Liver (tissue), 9 donors: ENCODE data around the gene HEPACAM. TPM values are rescaled to one million over a fixed set of nuclear protein-coding genes. Genes with fewer than 3 reads are reported as not detected.
A peak's percentile ranks its signal among the peaks of the same experiment; 100 is the strongest.

Experiments
- DNase-seq: peaks from one replicate; pipeline ENCODE4 v3.0.0-alpha.2; 2017; ENCODE audit warnings: low spot score
- H3K27ac ChIP-seq, 2 donors: one replicate each; pipeline ENCODE4 v1.7.0; 2013; ENCODE audit warnings: inconsistent platforms in 2 of 2, low read length in 2 of 2, control low read depth in 1 of 2, low read depth in 1 of 2, mild to moderate bottlenecking in 1 of 2
- H3K27me3 ChIP-seq, 4 donors: one replicate each; pipeline versions ENCODE4 v1.6.1 to v1.7.0; 2013; ENCODE audit warnings: low read length in 3 of 4, inconsistent platforms in 1 of 4, mild to moderate bottlenecking in 1 of 4, moderate library complexity in 1 of 4; ENCODE audit not compliant: control insufficient read depth in 4 of 4, insufficient read depth in 4 of 4
- H3K36me3 ChIP-seq, 4 donors: one replicate each; pipeline versions ENCODE4 v1.6.1 to v1.7.0; 2013; ENCODE audit warnings: low read length in 3 of 4, mild to moderate bottlenecking in 3 of 4, low read depth in 1 of 4, moderate library complexity in 1 of 4; ENCODE audit not compliant: control insufficient read depth in 4 of 4, insufficient read depth in 3 of 4
- H3K4me1 ChIP-seq, 4 donors: one replicate each; pipeline versions ENCODE4 v1.6.1 to v1.7.0; 2013; ENCODE audit warnings: low read length in 3 of 4, mild to moderate bottlenecking in 3 of 4, moderate library complexity in 1 of 4; ENCODE audit not compliant: control insufficient read depth in 4 of 4, insufficient read depth in 4 of 4
- H3K4me3 ChIP-seq, 3 donors: one replicate each; pipeline versions ENCODE4 v1.6.1 to v1.7.0; 2013; ENCODE audit warnings: low read length in 3 of 3, control low read depth in 1 of 3, low read depth in 1 of 3, mild to moderate bottlenecking in 1 of 3
- H3K9ac ChIP-seq, 2 donors: one replicate each; pipeline ENCODE4 v1.7.0; 2013; ENCODE audit warnings: low read length in 2 of 2, mild to moderate bottlenecking in 2 of 2, moderate library complexity in 2 of 2, control low read depth in 1 of 2, low read depth in 1 of 2
- H3K9me3 ChIP-seq, 4 donors: one replicate each; pipeline versions ENCODE4 v1.6.1 to v1.7.0; 2013; ENCODE audit warnings: low read length in 3 of 4; ENCODE audit not compliant: control insufficient read depth in 4 of 4
- EGR1 ChIP-seq, 2 donors: IDR thresholded peaks; 2 replicates each; pipeline ENCODE4 v1.6.1; 2016 to 2018; ENCODE audit warnings: antibody characterized with exemption in 2 of 2, low read depth in 2 of 2
- FOXA1 ChIP-seq: IDR thresholded peaks from 2 replicates; pipeline ENCODE4 v1.6.1; 2016; ENCODE audit warnings: antibody characterized with exemption
- FOXA2 ChIP-seq: IDR thresholded peaks from 2 replicates; pipeline ENCODE4 v1.6.1; 2016; ENCODE audit warnings: antibody characterized with exemption
- GABPA ChIP-seq, 2 donors: IDR thresholded peaks in 1 of 2; conservative IDR thresholded peaks in 1 of 2; 2 replicates each; pipeline ENCODE4 v1.6.1; 2016; ENCODE audit warnings: antibody characterized with exemption in 2 of 2, mild to moderate bottlenecking in 1 of 2, moderate library complexity in 1 of 2
- HNF4A ChIP-seq, 2 donors: conservative IDR thresholded peaks; 2 replicates each; pipeline ENCODE4 v1.6.1; 2016; ENCODE audit warnings: antibody characterized with exemption in 2 of 2, mild to moderate bottlenecking in 2 of 2
- HNF4G ChIP-seq: IDR thresholded peaks from 2 replicates; pipeline ENCODE4 v1.6.1; 2016; ENCODE audit warnings: antibody characterized with exemption
- JUND ChIP-seq, 2 donors: IDR thresholded peaks; 2 replicates each; pipeline ENCODE4 v1.6.1; 2016; ENCODE audit warnings: antibody characterized with exemption in 2 of 2
- NR2F2 ChIP-seq: IDR thresholded peaks from 2 replicates; pipeline ENCODE4 v1.6.1; 2016; ENCODE audit warnings: antibody characterized with exemption
- RAD21 ChIP-seq, 2 donors: IDR thresholded peaks; 2 replicates each; pipeline ENCODE4 v1.6.1; 2016; ENCODE audit warnings: antibody characterized with exemption in 2 of 2, mild to moderate bottlenecking in 2 of 2
- RXRA ChIP-seq, 2 donors: IDR thresholded peaks; 2 replicates each; pipeline ENCODE4 v1.6.1; 2017 to 2018; ENCODE audit warnings: antibody characterized with exemption in 2 of 2, mild to moderate bottlenecking in 1 of 2
- TAF1 ChIP-seq: conservative IDR thresholded peaks from 2 replicates; pipeline ENCODE4 v1.6.1; 2016; ENCODE audit warnings: antibody characterized with exemption, mild to moderate bottlenecking
- YY1 ChIP-seq: IDR thresholded peaks from 2 replicates; pipeline ENCODE4 v1.6.1; 2016; ENCODE audit warnings: antibody characterized with exemption, mild to moderate bottlenecking
- polyA plus RNA-seq, 2 donors: library from polyadenylated mRNA; stranded (reverse) in 1 of 2; unstranded in 1 of 2; fragments of 200-250 nt in 1 of 2; fragments of >200 nt in 1 of 2; fragmentation: Nextera tagmentation in 1 of 2; extraction: Ambion mirVana in 1 of 2; gene quantifications; one replicate each; pipeline versions ENCODE4 v1.2.1 to v1.2.3, GENCODE V29; 2013 to 2015
- total RNA-seq, 2 donors: library from RNA; depleted of rRNA; stranded (reverse); fragments of >200 nt; gene quantifications; one replicate each; pipeline ENCODE4 v1.2.3, GENCODE V29; 2014
- TF ChIP-seq, protein P1 (sequence below): fragments of 150-350 bp; IDR thresholded peaks from 2 replicates; pipeline ENCODE4 v1.5.1; 2017; ENCODE audit warnings: improper control_type of control experiment, low read depth, low read length; ENCODE audit not compliant: missing input control
- TF ChIP-seq, protein P2 (sequence below): IDR thresholded peaks from 2 replicates; pipeline ENCODE4 v1.6.1; 2016; ENCODE audit warnings: antibody characterized with exemption
- TF ChIP-seq, protein P3 (sequence below): IDR thresholded peaks from 2 replicates; pipeline ENCODE4 v1.6.1; 2016; ENCODE audit warnings: antibody characterized with exemption
- TF ChIP-seq, protein P4 (sequence below): IDR thresholded peaks from 2 replicates; pipeline ENCODE4 v1.6.1; 2016; ENCODE audit warnings: antibody characterized with exemption, mild to moderate bottlenecking
- TF ChIP-seq, protein P5 (sequence below): IDR thresholded peaks from 2 replicates; pipeline ENCODE4 v1.6.1; 2016; ENCODE audit warnings: antibody characterized with exemption
- donor health status: healthy.
- donor health status: healthy.
- donor health status: healthy.
- donor health status: healthy.
- donor health status: healthy.

The HEPACAM gene
- total and polyA plus RNA-seq, 4 donors, result 0.79 to 7.1 (median 3.3) TPM; not detected in 1

DNA sequence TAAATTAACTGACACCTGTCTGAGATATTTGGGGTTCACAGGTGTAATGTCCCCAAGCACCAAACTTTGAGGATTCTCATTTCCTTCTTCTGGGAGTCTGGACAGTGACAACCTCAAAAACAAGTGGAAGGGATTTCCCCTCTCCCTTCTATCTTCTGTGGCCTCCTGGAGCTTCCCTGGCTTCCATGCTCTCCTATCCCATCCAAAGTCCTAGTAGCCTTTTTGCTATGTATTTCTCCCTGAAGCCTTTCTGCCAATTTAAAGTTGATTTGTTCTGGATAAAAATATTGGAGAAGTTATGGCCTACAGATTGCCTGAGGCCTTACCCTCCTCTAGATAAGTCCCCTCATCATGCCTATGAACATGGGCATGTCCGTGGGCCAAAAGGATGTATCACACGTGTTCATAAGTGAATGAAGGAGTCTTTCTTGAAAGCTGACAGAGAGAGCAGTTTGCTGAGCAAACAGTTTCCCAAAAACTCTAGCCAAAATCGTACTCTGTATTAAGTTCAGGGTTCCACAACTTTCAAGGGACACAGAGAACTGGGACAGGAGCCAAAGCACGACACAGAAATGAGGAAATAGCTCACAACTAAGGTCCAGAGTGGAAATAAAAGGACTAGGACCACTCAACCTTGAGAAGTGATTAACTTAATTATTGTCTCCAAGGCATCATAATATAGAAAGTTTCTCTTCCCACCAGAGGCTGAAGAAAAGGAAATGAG, 6.7 kb downstream of the HEPACAM start (continued):
- TF ChIP-seq, protein P1, sequence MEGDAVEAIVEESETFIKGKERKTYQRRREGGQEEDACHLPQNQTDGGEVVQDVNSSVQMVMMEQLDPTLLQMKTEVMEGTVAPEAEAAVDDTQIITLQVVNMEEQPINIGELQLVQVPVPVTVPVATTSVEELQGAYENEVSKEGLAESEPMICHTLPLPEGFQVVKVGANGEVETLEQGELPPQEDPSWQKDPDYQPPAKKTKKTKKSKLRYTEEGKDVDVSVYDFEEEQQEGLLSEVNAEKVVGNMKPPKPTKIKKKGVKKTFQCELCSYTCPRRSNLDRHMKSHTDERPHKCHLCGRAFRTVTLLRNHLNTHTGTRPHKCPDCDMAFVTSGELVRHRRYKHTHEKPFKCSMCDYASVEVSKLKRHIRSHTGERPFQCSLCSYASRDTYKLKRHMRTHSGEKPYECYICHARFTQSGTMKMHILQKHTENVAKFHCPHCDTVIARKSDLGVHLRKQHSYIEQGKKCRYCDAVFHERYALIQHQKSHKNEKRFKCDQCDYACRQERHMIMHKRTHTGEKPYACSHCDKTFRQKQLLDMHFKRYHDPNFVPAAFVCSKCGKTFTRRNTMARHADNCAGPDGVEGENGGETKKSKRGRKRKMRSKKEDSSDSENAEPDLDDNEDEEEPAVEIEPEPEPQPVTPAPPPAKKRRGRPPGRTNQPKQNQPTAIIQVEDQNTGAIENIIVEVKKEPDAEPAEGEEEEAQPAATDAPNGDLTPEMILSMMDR, result no peak
- TF ChIP-seq HNF4A (conservative IDR thresholded peaks at IDR 0.05) (peak; percentile 99), JUND (IDR thresholded peaks at IDR 0.05) (peak; percentile 51 to 80), RXRA (IDR thresholded peaks at IDR 0.05) (peak; percentile 73 to 85), EGR1 (IDR thresholded peaks at IDR 0.05; ENCODE audit: low read depth in 2 of 2) (peak in 1 of 2 donors; percentile 45), HNF4G (peak; percentile 93), YY1 (peak; percentile 45), NR2F2 (no peak), RAD21 (IDR thresholded peaks at IDR 0.05) (peak; percentile 43 to 48), GABPA (IDR thresholded peaks at IDR 0.05 in 1 of 2, conservative IDR thresholded peaks at IDR 0.05 in 1 of 2) (peak in 1 of 2 donors; percentile 59), FOXA2 (peak; percentile 50)
- TF ChIP-seq, protein P2, sequence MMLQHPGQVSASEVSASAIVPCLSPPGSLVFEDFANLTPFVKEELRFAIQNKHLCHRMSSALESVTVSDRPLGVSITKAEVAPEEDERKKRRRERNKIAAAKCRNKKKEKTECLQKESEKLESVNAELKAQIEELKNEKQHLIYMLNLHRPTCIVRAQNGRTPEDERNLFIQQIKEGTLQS, result no peak

DNA sequence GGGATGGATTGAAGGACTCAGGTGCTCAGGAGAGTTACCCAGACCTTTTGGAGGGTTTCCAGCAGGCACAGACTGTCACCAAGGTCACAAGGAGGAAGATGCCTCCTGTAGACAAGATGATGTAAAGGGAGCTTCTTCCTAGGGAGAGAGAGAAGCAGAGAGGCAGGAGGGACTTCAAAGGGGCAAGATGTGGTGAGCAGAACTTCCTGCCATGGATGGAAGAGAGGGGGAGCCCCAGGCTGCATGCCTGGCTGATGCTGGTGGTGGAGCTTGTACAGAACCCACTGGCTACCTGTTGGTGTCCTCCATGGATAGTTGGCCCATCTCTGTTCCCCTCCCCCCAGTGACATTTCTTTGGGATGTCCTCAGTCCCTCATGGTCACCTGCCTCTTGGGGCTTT, 12.6 kb downstream of the HEPACAM start:
- peaks cover 2 to 23% (median 14%) of the 10 kb centered on the region in 4 donors for H3K4me1 ChIP-seq
- TF ChIP-seq YY1 (no peak), HNF4G (no peak), NR2F2 (no peak), EGR1 (IDR thresholded peaks at IDR 0.05; ENCODE audit: low read depth in 2 of 2) (no peak), RAD21 (IDR thresholded peaks at IDR 0.05) (no peak), FOXA1 (no peak), TAF1 (no peak), RXRA (IDR thresholded peaks at IDR 0.05) (no peak), HNF4A (conservative IDR thresholded peaks at IDR 0.05) (no peak)
- TF ChIP-seq, protein P3, sequence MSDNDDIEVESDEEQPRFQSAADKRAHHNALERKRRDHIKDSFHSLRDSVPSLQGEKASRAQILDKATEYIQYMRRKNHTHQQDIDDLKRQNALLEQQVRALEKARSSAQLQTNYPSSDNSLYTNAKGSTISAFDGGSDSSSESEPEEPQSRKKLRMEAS, result no peak
- TF ChIP-seq, protein P4, sequence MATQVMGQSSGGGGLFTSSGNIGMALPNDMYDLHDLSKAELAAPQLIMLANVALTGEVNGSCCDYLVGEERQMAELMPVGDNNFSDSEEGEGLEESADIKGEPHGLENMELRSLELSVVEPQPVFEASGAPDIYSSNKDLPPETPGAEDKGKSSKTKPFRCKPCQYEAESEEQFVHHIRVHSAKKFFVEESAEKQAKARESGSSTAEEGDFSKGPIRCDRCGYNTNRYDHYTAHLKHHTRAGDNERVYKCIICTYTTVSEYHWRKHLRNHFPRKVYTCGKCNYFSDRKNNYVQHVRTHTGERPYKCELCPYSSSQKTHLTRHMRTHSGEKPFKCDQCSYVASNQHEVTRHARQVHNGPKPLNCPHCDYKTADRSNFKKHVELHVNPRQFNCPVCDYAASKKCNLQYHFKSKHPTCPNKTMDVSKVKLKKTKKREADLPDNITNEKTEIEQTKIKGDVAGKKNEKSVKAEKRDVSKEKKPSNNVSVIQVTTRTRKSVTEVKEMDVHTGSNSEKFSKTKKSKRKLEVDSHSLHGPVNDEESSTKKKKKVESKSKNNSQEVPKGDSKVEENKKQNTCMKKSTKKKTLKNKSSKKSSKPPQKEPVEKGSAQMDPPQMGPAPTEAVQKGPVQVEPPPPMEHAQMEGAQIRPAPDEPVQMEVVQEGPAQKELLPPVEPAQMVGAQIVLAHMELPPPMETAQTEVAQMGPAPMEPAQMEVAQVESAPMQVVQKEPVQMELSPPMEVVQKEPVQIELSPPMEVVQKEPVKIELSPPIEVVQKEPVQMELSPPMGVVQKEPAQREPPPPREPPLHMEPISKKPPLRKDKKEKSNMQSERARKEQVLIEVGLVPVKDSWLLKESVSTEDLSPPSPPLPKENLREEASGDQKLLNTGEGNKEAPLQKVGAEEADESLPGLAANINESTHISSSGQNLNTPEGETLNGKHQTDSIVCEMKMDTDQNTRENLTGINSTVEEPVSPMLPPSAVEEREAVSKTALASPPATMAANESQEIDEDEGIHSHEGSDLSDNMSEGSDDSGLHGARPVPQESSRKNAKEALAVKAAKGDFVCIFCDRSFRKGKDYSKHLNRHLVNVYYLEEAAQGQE, result no peak
- TF ChIP-seq, protein P5, sequence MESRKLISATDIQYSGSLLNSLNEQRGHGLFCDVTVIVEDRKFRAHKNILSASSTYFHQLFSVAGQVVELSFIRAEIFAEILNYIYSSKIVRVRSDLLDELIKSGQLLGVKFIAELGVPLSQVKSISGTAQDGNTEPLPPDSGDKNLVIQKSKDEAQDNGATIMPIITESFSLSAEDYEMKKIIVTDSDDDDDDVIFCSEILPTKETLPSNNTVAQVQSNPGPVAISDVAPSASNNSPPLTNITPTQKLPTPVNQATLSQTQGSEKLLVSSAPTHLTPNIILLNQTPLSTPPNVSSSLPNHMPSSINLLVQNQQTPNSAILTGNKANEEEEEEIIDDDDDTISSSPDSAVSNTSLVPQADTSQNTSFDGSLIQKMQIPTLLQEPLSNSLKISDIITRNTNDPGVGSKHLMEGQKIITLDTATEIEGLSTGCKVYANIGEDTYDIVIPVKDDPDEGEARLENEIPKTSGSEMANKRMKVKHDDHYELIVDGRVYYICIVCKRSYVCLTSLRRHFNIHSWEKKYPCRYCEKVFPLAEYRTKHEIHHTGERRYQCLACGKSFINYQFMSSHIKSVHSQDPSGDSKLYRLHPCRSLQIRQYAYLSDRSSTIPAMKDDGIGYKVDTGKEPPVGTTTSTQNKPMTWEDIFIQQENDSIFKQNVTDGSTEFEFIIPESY, result no peak
- TF ChIP-seq, protein P1, result no peak
- H3K9me3 ChIP-seq, result no peaks in the 10 kb centered on the region
- no peak overlapping the region for H3K4me3 ChIP-seq
- no peaks in the 10 kb centered on the region for H3K36me3 ChIP-seq
- H3K9ac ChIP-seq, result no peak overlapping the region
- H3K27ac ChIP-seq, result no peak overlapping the region
- H3K27me3 ChIP-seq, result no peaks in the 10 kb centered on the region
- DNase-seq, result no peak
